ENCODE measurements around the gene FAM209B. TPM values are rescaled to one million over a fixed set of nuclear protein-coding genes. Genes with fewer than 3 reads are reported as not detected.

Gene FAM209B
- total and polyA plus RNA-seq, 10 of the 15 experiments (the other 5 are each of a cell fraction or from before 2014, with no cell fraction given): 0.22 to 0.77 (median 0.41) TPM; not detected in 2

DNA sequence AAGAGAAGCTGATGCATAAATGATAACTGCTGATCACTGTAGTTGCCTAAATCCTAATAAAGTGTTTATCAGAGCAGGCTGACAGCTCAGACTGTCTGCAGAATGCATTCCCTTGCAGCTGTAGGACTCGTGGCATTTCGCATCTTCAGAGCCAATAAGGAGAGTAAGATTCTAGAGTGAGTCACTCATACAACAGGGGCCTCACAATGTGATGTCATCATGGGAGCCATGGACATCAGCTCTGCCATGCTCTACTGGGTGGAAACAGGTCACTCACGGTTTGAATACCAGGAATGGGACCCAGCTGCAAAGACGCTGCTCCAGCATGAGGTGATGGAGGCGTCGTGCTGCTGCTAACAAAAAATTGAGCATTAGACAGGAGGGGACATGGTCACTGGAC is 7.4 kb downstream of the FAM209B start:
- ChIA-PET SMC1A (ENCODE audit: uncharacterized antibody, unreplicated experiment) (no interaction called here), POLR2A (no interaction called here), RAD21 (ENCODE audit: unreplicated experiment) (interaction anchor here (1.2 kb wide), 1 partner anchor 10 kb away, joined by 3 read pairs; no protein-coding TSS in a partner anchor), CTCF (interaction anchor here (0.6 to 3.7 kb wide), 2 partner anchors 9 to 357 kb away, joined by 3 to 13 read pairs; no protein-coding TSS in a partner anchor)
- Histone ChIP-seq H4K20me1 (ENCODE audit: control insufficient read depth, insufficient read depth) (no peaks in the 10 kb centered on the region), H3K9ac (ENCODE audit: control insufficient read depth, insufficient read depth, low read length) (no peak overlapping the region), H2AFZ (ENCODE audit: control insufficient read depth, low read depth, low read length) (no peak overlapping the region), H3K9me3 (replicated peaks; ENCODE audit: control insufficient read depth, insufficient read depth, low read length) (no peaks in the 10 kb centered on the region), H3K79me2 (ENCODE audit: control insufficient read depth, insufficient read depth, low read length) (no peaks in the 10 kb centered on the region), H3K27ac (ENCODE audit: control insufficient read depth, insufficient read depth) (no peak overlapping the region), H3K4me2 (ENCODE audit: control insufficient read depth, insufficient read depth) (no peak overlapping the region), H3K36me3 (ENCODE audit: control insufficient read depth in 2 of 2, insufficient read depth in 2 of 2, low read length in 1 of 2) (no peaks in the 10 kb centered on the region), H3K4me3 (no peak overlapping the region), H3K27me3 (replicated peaks in 1 of 2; ENCODE audit: control insufficient read depth in 2 of 2, insufficient read depth in 2 of 2, low read length in 1 of 2) (no peaks in the 10 kb centered on the region), H3K4me1 (ENCODE audit: control insufficient read depth, insufficient read depth, low read length) (no peaks in the 10 kb centered on the region)
- in situ Hi-C loops (cut with MboI) (no loop called here), intact Hi-C loops (cut with micrococcal nuclease; ENCODE audit: unreplicated experiment) (no loop called here)
- BruUV-seq (replicated peaks): no TSS peak
- TF ChIP-seq SP1 (IDR thresholded peaks at IDR 0.05; ENCODE audit: low read depth, low read length): no peak
- DNase-seq (ENCODE audit: low read depth, low spot score): no peak
- no peak for FAIRE-seq
- 23% methylated on average over 6 of the region's 6 CpGs for WGBS (ENCODE audit: insufficient coverage, insufficient replicate concordance, low lambda C conversion rate, missing lambda C conversion rate)
- no peak for ATAC-seq

DNA sequence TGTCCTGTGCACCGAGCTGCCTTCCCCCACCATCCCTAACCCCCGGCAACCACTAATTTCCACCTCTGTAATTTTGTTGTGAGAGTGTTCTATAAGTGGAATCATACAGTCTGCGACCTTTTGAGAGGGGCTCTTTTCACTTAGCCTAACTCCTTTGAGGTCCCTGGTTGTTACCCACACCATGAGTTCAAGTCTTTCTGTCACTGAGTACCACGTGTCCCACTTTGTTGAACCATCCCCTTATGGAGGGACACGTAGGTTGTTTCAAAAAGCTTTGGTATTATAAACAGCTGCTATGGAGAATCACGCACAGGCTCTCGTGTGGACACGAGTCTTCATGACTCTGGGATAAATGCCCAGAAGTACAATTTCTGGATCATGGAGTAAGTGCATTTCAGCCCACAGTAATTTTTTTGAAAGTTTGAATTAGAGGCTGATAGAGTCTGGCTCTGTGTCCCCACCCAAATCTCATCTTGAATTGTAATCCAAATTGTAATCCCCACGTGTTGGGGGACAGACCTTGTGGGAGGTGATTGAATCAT is 9.5 kb downstream of the FAM209B start:
- ChIA-PET RAD21 (ENCODE audit: unreplicated experiment) (no interaction called here), SMC1A (ENCODE audit: uncharacterized antibody, unreplicated experiment) (no interaction called here), CTCF (no interaction called here), POLR2A (no interaction called here)
- no peak for TF ChIP-seq ZBED1 (IDR thresholded peaks at IDR 0.05; ENCODE audit: borderline replicate concordance)
- WGBS (ENCODE audit: insufficient coverage, insufficient replicate concordance, low lambda C conversion rate, missing lambda C conversion rate): 51% methylated on average over 9 of the region's 9 CpGs
- Histone ChIP-seq H3K27me3 (replicated peaks in 1 of 2; ENCODE audit: control insufficient read depth in 2 of 2, insufficient read depth in 2 of 2, low read length in 1 of 2) (no peaks in the 10 kb centered on the region), H3K4me1 (ENCODE audit: control insufficient read depth, insufficient read depth, low read length) (no peaks in the 10 kb centered on the region), H3K79me2 (ENCODE audit: control insufficient read depth, insufficient read depth, low read length) (no peaks in the 10 kb centered on the region), H3K9ac (ENCODE audit: control insufficient read depth, insufficient read depth, low read length) (no peak overlapping the region), H3K4me3 (no peak overlapping the region), H3K36me3 (ENCODE audit: control insufficient read depth in 2 of 2, insufficient read depth in 2 of 2, low read length in 1 of 2) (no peaks in the 10 kb centered on the region), H3K4me2 (ENCODE audit: control insufficient read depth, insufficient read depth) (no peak overlapping the region), H2AFZ (ENCODE audit: control insufficient read depth, low read depth, low read length) (no peak overlapping the region), H3K27ac (ENCODE audit: control insufficient read depth, insufficient read depth) (no peak overlapping the region), H4K20me1 (ENCODE audit: control insufficient read depth, insufficient read depth) (no peaks in the 10 kb centered on the region), H3K9me3 (replicated peaks; ENCODE audit: control insufficient read depth, insufficient read depth, low read length) (no peaks in the 10 kb centered on the region)
- FAIRE-seq: no peak
- DNase-seq (ENCODE audit: low read depth, low spot score): no peak
- no TSS peak for BruUV-seq (replicated peaks)
- no peak for ATAC-seq
- in situ Hi-C loops (cut with MboI): no loop called here
- intact Hi-C loops (cut with micrococcal nuclease; ENCODE audit: unreplicated experiment): no loop called here
